Superior temporal gyrus (tissue), 1 donor: ENCODE results near the gene DMBT1.

Experiments
- DNase-seq: peaks from one replicate; pipeline ENCODE4 v3.0.0-alpha.2; 2016; ENCODE audit errors: extremely low spot score

Gene DMBT1

GRCh38 chr10:122669842-122670241 lies 109.3 kb downstream of the DMBT1 start:
- DNase-seq, result no peak

DNA sequence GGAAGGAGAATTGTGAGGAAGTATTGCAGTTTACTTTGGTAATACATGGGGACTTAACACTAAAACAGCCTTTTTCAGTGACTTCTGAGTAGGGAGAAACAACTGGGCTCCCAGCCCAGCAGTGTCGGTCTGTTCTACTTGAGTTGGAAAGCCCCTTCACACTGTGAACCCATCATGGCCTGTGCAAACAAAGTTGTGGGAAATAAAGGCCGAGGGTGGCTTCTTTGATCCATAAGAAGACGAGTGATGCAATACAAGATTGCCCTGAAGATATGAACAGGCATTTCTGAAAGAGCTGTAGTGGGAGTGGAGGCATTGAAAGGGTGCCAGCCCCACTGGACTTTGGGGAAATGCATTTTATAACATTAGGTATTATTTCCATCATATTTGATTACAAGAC lies 110.8 kb downstream of the DMBT1 start:
- no peak for DNase-seq

DNA sequence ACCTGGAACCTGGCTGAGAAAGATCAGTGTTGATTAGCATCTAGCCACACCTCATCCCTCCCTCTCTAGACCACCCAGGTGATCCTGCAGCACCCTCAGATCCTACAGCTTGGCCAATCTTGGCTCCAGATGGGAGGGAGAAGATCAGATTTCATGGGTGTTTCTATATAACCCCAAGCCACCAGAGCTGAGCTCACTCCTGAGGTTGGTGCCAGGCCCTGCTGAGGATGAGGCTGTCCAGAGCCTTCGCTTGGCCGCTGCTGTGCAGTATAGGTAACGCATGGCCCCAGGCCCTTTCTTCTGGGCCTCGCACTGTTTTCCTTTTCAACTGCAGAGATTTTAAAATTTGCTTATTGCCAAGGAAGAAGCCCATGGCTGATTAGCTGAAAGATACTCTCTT lies 112.1 kb downstream of the DMBT1 start:
- DNase-seq, result no peak

GRCh38 chr10:122673269-122673668 lies 112.7 kb downstream of the DMBT1 start:
- no peak for DNase-seq

DNA sequence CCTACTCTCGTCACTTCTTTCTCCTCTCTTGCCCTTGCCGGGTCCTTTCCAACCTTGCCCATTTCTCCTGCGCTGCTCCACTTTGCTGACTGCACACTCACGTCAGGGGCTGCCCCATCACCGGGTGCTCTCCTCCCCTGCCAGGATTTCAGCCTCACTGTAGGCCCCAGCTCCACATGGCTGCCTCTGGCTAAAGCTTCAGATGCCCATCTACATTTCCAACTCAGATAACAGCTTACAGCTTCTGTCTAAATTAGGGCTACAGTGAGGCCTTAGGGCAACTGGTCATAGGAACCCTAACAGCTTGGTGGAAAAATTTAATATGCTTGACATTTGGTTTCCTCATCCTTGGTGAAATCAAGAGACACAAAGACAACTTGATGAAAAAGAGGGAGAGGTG lies 113.2 kb downstream of the DMBT1 start:
- DNase-seq, result no peak

- DNase-seq, result peak; percentile 24
Measured at GRCh38 chr10:122674781-122675180, 114.2 kb downstream of the DMBT1 start.

DNA sequence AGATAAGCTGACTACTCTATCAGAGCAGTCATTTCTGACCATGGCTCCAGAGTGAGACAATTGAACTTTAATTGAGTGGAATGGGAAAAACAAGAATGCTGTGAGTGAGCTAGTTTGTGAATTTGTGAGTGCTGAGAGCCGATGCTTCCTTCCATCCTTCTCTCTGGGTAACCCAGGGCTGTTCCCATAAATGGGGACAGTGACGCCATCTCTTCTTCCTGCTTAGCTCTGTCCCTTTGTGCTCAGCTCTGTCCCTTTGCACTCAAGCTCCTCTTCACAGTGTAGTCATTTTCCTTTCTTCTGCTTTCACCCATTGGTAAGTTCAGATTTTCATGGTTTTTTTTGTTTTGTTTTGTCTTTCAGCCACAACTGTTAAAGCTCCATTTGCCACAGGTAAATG lies 114.7 kb downstream of the DMBT1 start:
- no peak for DNase-seq

- DNase-seq, result no peak
Measured at GRCh38 chr10:122678266-122678665, 117.7 kb downstream of the DMBT1 start.

- DNase-seq, result no peak
Measured at GRCh38 chr10:122682522-122682921, 122.0 kb downstream of the DMBT1 start.

DNA sequence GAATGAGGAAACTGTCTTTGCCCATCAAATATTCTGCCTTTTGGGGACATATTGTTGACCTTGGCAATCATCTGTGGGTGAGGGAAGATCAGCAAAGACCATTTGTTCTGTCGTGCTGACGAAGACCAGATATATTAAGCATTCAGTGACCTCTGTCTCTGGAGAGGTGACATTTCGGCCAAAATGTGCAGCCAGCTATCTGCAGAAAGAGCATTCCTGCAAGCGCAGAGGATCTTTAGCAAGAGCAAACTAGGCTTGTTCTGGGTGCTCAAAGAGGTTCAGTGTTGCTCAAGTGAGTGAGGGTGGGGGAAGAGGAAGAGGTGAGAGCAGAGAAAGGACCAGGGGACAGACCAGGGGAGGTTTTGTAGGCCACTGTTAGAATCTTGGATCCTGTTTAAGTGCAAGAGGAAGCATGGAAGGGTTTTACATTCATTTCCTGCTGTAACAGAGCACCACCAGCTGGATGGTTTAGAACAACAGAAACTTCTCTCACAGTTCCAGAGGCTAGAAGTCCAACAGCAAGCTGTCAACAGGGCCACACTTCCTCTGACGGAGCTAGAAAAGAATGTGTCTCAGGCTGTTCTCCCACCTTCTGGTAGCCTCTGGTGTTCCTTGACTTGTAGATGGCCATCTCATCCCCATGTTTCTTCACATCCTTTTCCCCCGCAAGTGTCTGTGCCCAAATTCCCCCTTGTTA lies 127.9 kb downstream of the DMBT1 start:
- peak; percentile 47 for DNase-seq

GRCh38 chr10:122689146-122689820 lies 128.7 kb downstream of the DMBT1 start:
- DNase-seq, result no peak

DNA sequence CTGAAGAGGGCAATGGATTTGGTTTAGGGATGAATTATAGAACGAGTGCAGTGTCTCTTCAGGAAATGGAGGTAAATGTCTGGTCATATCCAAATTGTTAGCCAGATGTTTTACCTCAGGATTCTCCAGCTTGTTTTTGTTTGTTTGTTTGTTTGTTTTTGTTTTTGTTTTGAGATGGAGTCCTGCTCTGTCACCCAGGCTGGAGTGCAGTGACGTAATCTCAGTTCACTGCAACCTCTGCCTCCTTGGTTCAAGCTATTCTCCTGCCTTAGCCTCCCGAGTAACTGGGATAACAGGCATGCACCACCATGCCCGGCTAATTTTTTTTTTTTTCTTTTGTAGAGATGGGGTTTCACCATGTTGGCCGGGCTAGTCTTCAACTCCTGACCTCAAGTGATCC lies 132.2 kb downstream of the DMBT1 start:
- DNase-seq, result no peak
